Measurements from ENCODE around the gene SLC26A5.

Gene SLC26A5

DNA sequence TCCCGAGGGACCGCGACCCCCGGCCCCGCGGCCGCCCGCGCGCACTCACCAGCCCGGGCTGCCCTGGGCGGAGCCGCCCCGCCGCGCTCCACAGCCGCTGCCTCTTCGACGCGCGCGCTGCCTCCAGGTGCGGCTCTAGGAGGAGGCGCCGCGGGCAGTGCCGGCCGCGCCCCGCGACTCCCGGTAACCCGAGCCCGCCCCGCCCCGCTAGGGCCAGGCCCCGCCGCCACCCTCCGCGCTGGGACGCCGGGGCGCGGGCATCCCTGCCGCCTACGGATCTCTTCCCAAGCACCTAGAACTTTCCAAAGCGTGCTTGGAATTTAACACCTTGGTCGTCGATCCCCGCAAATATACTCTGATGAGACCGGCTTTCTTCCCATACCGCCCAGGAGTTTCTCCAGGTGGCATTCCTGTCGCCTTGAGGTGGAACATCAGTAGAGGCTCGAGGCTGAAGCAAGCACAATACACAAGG, at the start of gene SLC26A5:
SLC26A5 (minus strand) TSS at position 159 of the 472 bp plus-strand sequence. CDS start 24,693 bp downstream, outside the sequence.
- no peak for TF ChIP-seq ZFX (IDR thresholded peaks at IDR 0.05)
- TF ChIP-seq, protein P1, sequence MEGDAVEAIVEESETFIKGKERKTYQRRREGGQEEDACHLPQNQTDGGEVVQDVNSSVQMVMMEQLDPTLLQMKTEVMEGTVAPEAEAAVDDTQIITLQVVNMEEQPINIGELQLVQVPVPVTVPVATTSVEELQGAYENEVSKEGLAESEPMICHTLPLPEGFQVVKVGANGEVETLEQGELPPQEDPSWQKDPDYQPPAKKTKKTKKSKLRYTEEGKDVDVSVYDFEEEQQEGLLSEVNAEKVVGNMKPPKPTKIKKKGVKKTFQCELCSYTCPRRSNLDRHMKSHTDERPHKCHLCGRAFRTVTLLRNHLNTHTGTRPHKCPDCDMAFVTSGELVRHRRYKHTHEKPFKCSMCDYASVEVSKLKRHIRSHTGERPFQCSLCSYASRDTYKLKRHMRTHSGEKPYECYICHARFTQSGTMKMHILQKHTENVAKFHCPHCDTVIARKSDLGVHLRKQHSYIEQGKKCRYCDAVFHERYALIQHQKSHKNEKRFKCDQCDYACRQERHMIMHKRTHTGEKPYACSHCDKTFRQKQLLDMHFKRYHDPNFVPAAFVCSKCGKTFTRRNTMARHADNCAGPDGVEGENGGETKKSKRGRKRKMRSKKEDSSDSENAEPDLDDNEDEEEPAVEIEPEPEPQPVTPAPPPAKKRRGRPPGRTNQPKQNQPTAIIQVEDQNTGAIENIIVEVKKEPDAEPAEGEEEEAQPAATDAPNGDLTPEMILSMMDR (conservative IDR thresholded peaks at IDR 0.05), result no peak

GRCh38 chr7:103487419-103487818, 41.4 kb upstream of the SLC26A5 start:
- TF ChIP-seq ZFX (IDR thresholded peaks at IDR 0.05), result no peak; the same call in 1 of the 2 replicates
- TF ChIP-seq, protein P1 (conservative IDR thresholded peaks at IDR 0.05), result no peak
- peak overlapping the region; percentile 77 for H3K27ac ChIP-seq

More for the DNA sequence above, at the start of gene SLC26A5:
- H3K27ac ChIP-seq, result no peak within 1 kb of the TSS

DNA sequence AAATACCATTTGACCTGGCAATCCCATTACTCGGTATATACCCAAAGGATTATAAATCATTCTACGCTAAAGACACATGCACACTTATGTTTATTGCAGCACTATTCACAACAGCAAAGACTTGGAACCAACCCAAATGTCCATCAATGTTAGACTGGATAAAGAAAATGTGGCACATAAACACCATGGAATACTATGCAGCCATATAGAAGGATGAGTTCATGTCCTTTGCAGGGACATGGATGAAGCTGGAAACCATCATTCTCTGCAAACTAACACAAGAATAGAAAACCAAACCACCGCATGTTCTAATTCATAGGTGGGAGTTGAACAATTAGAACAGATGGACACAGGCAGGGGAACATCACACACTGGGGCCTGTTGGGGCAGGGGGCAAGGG, 40.9 kb upstream of the SLC26A5 start:
- H3K27ac ChIP-seq, result peak overlapping the region; percentile 31; the same call in 1 of the 2 replicates

DNA sequence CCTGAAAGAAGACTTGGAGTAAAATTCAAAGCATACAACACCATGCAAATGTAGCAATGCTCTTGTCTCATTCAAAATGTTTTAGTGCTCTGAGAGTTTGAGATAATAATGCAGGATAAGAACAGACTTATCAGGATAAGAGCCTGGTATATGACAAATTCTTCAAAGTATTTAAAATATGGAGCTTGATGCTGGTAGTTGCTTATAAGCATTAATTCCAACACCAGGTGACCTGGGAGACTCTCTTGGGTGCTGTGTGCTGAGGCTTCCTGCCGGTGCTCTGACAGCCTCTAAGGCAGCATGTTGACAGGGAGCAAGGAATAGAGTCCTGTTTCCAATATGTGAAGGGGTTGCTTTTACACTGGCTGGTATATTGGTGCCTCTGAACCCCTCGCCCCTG, 34.8 kb upstream of the SLC26A5 start:
- H3K27ac ChIP-seq, result no peak overlapping the region; the same call in 1 of the 2 replicates
- TF ChIP-seq ZFX (IDR thresholded peaks at IDR 0.05), result no peak
- TF ChIP-seq, protein P1 (conservative IDR thresholded peaks at IDR 0.05), result no peak

- H3K27ac ChIP-seq, result no peak overlapping the region
- no peak for TF ChIP-seq ZFX (IDR thresholded peaks at IDR 0.05)
- TF ChIP-seq, protein P1 (conservative IDR thresholded peaks at IDR 0.05), result no peak
Measured at GRCh38 chr7:103474956-103475355, 28.9 kb upstream of the SLC26A5 start.

- no peak overlapping the region for H3K27ac ChIP-seq
Measured at GRCh38 chr7:103469095-103469948, 23.3 kb upstream of the SLC26A5 start.

DNA sequence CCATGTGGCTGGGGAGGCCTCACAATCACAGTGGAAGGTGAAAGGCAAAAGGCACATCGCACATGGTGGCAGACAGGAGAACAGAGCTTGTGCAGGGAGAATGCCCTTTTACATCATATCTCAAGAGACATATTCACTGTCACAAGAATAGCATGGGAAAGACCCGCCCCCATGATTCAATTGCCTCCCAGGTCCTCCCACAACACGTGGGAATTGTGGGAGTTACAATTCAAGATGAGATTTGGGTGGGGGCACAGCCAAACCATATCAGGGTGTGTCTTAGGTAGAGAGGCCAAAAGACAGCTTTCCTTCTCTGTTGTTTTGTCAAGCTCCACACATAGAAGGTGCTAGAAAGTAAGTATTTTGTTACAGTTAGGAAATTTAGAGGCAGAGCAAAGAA, 20.8 kb upstream of the SLC26A5 start:
- no peak for TF ChIP-seq ZFX (IDR thresholded peaks at IDR 0.05)
- TF ChIP-seq, protein P1 (conservative IDR thresholded peaks at IDR 0.05), result no peak

More at GRCh38 chr7:103469095-103469948, 23.3 kb upstream of the SLC26A5 start:
- no peak for TF ChIP-seq ZFX (IDR thresholded peaks at IDR 0.05)
- TF ChIP-seq, protein P1 (conservative IDR thresholded peaks at IDR 0.05), result no peak

More for the DNA sequence above, 20.8 kb upstream of the SLC26A5 start:
- no peak overlapping the region for H3K27ac ChIP-seq
